ENCODE measurements around the gene HELZ2. TPM values are rescaled to one million over a fixed set of nuclear protein-coding genes. Genes with fewer than 3 reads are reported as not detected.

The HELZ2 gene
- total RNA-seq, 6 experiments from 2014 or later: 14.7 to 20.4 (median 16.5) TPM

DNA sequence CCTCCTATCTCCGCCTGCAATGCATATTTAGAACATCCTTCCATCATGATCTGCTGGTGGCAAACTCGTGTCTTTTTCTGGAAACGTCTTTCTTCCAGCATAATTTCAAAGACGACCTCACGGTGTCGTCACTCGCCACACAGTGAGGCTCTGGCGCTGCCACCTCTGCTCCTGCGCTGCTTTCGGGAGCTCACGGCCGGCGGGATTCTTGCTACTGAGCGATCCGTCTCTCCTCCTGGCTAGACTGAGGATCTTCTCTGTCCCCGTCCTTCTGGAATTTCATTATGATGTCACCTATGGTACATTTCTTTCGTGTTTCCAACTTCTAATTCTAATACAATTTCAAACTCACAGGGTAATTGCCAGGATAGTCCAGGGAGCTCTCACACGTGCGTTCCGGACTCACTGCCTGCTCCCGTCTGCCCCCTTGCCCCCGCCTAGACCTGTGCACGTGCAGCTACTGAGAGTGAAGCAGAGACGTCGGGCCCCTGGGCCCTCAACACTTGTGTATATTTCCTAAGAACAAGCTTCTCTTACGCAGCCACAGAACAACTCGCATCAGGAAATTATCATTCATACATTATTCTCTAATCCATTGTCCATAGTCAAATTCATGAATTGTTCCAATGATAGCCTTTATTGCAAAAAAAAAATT is 25.5 kb upstream of the HELZ2 start:
- Mint-ChIP-seq H3K9me3 (no peaks in the 10 kb centered on the region), H3K27me3 (ENCODE audit: insufficient read depth) (no peaks in the 10 kb centered on the region; the same call in none of the 2 replicates), H3K4me1 (ENCODE audit: low read depth) (0 out of 2 replicates have a peak, but pooled peaks cover 9% of the 10 kb centered on the region), H3K4me3 (no peak overlapping the region), H3K27ac (no peak overlapping the region), H3K36me3 (ENCODE audit: low read depth) (peaks cover 32% of the 10 kb centered on the region)
- no peak for DNase-seq
- TF ChIP-seq, protein P1, sequence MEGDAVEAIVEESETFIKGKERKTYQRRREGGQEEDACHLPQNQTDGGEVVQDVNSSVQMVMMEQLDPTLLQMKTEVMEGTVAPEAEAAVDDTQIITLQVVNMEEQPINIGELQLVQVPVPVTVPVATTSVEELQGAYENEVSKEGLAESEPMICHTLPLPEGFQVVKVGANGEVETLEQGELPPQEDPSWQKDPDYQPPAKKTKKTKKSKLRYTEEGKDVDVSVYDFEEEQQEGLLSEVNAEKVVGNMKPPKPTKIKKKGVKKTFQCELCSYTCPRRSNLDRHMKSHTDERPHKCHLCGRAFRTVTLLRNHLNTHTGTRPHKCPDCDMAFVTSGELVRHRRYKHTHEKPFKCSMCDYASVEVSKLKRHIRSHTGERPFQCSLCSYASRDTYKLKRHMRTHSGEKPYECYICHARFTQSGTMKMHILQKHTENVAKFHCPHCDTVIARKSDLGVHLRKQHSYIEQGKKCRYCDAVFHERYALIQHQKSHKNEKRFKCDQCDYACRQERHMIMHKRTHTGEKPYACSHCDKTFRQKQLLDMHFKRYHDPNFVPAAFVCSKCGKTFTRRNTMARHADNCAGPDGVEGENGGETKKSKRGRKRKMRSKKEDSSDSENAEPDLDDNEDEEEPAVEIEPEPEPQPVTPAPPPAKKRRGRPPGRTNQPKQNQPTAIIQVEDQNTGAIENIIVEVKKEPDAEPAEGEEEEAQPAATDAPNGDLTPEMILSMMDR (IDR thresholded peaks at IDR 0.05): no peak

DNA sequence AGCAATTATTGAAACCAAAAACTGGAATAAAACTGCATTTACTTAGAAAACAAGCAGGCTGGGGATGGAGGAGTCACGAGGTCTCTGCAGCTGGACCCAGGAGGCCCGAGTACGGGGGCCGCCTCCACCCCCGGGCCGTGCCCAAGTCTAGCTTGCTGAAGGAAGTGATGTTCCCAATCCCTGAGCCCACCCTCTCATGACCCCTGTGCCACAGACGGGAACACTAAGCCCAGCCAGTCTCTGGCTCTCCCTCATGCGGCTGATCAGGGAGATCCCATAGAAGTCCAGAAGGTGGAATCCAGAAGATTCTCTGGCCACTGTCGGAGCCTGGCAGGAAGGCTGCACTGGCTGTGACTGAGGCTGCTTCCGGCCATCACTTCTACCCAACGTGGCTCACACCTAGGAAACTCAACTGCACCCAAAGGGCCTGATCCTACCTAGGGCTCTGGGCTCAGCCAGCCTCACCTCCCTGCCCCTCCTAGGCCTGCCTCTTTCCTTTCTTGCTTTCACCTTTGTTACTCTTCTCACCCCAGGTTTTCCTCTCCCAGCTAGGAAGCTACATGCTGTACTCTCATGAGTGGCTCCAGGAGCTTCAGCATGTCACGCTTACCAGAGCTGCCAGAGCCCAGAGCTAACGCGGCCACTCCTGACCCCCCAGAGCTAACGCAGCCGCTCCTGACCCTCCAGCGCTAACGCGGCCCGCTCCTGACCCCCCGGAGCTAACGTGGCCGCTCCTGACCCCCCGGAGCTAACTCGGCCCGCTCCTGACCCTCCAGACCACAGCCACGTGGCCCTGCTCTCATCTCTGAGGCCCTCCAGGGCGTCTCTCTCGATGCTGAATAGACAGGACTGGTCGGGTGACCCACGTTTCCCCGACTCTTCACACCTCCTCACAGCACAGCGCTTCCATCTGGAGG is 24.7 kb upstream of the HELZ2 start:
- TF ChIP-seq, protein P1 (IDR thresholded peaks at IDR 0.05): no peak
- no peak overlapping the region for H3K4me3 Mint-ChIP-seq
- H3K27ac Mint-ChIP-seq: no peak overlapping the region

DNA sequence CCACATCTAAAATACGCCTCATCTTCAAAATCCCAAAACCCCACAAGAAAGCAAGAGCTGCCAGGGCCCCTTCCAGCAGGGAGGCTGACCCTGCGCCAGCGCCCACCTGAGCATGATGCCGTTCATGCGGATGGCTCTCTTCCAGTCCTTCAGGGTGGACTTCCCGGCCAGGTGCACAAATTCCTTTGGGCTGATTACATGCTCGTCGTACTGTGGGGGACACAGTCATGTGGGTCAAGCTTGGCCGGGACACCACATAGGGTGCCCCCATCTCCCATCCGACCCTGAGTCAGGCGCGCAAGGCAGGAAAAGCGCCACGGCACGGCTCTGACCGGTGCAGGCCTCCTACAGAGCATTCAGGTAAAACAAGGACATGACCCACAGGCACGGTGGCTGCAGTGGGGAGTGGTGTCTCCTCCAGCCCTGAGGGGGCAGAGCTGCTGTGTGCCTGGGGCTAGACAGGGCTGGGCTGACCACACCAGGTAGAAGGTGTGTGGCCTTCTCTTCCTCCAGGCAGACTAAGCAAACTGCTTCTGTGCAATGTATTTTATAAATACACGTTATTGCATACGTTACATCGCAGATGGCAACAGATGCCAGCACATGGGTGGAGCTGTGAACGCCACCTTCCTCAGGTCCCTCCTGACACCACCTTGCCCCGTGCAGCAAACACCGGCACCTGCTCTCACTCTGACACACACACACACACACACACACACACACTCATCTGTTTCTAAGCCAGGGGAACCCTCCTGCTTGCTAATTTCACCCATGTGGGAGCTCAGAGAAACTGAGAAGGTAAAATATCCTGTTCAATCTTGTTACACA is 23.8 kb upstream of the HELZ2 start:
- Mint-ChIP-seq H3K36me3 (ENCODE audit: low read depth) (peaks cover 34% of the 10 kb centered on the region), H3K4me1 (ENCODE audit: low read depth) (peaks cover 17% of the 10 kb centered on the region; the same call in 1 of the 2 replicates), H3K4me3 (no peak overlapping the region), H3K9me3 (no peaks in the 10 kb centered on the region), H3K27ac (no peak overlapping the region), H3K27me3 (ENCODE audit: insufficient read depth) (no peaks in the 10 kb centered on the region; the same call in none of the 2 replicates)
- TF ChIP-seq, protein P1 (IDR thresholded peaks at IDR 0.05): no peak
- no peak for DNase-seq

More for the DNA sequence above, 24.7 kb upstream of the HELZ2 start:
- H3K36me3 Mint-ChIP-seq (ENCODE audit: low read depth): peaks cover 32% of the 10 kb centered on the region
- no peak for DNase-seq
- peaks cover 17% of the 10 kb centered on the region; the same call in 1 of the 2 replicates for H3K4me1 Mint-ChIP-seq (ENCODE audit: low read depth)
- H3K9me3 Mint-ChIP-seq: no peaks in the 10 kb centered on the region
- H3K27me3 Mint-ChIP-seq (ENCODE audit: insufficient read depth): no peaks in the 10 kb centered on the region; the same call in none of the 2 replicates

DNA sequence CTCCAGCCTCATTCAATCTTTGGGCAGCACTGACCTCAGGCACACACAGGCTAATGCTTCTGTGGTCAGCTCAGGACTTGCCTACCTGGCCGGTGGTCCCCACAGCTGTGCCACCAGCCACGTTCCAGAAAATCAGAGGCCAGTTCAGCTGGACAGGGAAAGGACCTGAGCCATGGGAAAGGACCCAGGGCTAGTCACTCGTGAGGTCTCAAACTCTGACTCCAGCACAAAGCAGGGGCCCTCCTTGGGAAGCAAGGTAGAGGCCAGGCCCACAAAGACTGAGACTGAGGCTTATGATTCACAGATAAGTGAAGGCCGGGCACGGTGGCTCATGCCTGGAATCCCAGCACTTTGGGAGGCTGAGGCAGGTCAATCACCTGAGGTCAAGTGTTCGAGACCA is 22.4 kb upstream of the HELZ2 start:
- TF ChIP-seq, protein P1 (IDR thresholded peaks at IDR 0.05): no peak
- Mint-ChIP-seq H3K4me3 (no peak overlapping the region), H3K27me3 (ENCODE audit: insufficient read depth) (no peaks in the 10 kb centered on the region; the same call in 1 of the 2 replicates), H3K36me3 (ENCODE audit: low read depth) (peaks cover 30% of the 10 kb centered on the region), H3K9me3 (no peaks in the 10 kb centered on the region), H3K27ac (no peak overlapping the region), H3K4me1 (ENCODE audit: low read depth) (peaks cover 17% of the 10 kb centered on the region; the same call in 1 of the 2 replicates)
- no peak for DNase-seq
